ENCODE data around the gene GLB1L3.
"Not testable (repeated sequence)": the region's sequence is repeated elsewhere in the genome, so short reads cannot be mapped to it uniquely, and the experiment has no call there.

- TF ChIP-seq CTCF, EZH2 (IDR thresholded peaks at IDR 0.05): not testable (repeated sequence)
These were observed 8.2 kb downstream of the GLB1L3 start for GRCh38 chr11:134284349-134284748.

All from neural progenitor cell (in vitro differentiated cells).